ENCODE measurements around the gene RHBDD3.
"Not testable (repeated sequence)": the region's sequence is repeated elsewhere in the genome, so short reads cannot be mapped to it uniquely, and the experiment has no call there.

RHBDD3 gene

DNA sequence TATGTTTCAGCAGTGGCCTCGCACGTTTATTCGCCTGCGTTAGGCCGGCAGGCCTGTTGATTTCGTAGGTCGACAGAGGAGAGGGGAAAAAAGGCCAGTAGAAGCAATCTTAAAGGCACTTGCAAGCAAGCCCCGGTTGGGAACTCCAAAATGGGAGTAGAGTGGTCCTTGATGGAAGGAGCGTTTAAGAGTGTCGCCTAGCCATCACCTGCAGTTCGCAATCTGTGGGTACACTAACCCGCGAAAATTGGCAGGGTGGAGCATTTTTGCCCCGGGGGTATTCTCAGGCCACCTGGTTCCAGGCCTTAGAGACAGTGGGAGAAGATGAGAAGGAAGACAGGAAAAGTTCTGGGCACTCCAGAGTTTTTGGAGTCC, 1.4 kb upstream of the RHBDD3 start:
- DNase-seq, result no peak

GRCh38 chr22:29268511-29269229, 889 bp upstream of the RHBDD3 start:
- no peak for DNase-seq

DNA sequence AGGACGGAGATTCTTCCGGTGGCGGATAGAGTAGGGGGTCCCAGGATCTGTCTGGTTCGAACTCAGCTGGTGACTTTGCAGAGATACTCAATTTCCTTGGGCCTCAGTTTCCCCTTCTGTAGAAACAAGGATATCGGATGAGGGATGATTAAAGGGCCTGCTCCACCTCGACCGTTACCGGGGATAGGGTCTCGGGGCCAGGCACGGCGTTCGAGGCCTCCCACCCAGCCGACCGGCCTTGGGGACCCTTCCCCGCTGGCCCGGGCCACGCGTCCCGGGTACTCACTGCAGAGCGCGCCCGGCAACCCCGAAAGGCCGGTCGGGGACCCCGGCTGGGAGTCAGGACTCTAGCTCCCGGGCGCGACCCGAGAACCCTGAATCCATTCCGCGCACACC, 321 bp downstream of the RHBDD3 start:
- no peak for DNase-seq

GRCh38 chr22:29266564-29267461, 968 bp downstream of the RHBDD3 start:
- DNase-seq, result no peak

- no peak for DNase-seq
Measured at GRCh38 chr22:29265929-29266328, 1.9 kb downstream of the RHBDD3 start.

DNA sequence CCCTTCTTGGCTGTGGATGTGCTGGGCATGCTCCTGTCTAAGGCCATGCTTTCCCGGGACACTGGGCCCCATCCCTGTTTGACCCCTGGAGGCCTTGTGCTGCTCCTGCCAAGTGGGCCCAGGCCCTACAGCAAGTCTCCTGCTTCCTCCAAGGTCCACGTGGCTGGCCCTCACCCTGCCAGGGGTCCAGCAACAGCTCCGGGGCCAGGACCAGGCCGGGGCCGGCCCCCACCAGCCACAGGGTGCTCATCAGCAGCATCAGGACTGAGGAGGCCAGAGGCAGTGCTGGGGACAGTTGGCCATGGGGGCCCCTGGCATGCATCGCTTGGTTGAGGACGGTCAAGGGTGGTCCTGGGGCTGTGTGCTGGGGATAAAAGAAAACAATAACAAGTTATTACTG, 2.5 kb downstream of the RHBDD3 start:
- DNase-seq, result no peak

GRCh38 chr22:29263791-29264276, 3.9 kb downstream of the RHBDD3 start:
- no peak for DNase-seq

DNA sequence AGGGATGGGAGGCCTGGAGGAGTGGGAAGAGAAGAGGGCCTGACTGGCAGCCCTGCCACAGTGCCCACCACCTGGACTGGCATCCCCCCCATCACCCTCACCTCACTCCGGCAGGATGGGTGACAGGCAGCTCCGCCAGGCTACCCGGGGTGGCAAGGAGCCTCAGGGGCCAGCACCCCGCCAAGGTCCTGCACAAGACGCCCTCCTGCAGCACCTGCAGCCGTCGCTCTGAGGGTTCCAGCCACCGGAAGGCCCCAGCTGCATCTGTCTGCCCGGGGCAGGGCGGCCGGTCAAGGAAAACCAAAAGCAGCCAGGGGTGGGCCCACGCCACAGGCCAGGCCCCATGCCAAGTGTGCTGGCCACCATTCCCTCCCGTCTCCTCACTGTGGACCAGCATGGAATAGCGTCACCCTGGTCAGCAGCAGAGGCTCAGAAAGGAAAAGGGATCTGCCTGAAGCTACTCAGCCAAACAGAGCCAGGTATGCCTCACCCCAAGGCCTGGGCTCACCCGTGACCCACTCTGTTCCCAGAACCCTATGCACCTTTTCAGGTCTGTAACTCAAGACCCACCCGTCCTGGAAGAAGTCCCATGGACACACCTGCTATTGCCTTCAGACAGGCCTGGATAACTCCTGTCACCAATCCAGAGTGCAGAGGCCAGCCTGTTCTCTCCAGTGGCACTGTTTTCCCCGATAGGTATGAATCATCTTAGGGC, 7.0 kb downstream of the RHBDD3 start:
- DNase-seq, result no peak

DNA sequence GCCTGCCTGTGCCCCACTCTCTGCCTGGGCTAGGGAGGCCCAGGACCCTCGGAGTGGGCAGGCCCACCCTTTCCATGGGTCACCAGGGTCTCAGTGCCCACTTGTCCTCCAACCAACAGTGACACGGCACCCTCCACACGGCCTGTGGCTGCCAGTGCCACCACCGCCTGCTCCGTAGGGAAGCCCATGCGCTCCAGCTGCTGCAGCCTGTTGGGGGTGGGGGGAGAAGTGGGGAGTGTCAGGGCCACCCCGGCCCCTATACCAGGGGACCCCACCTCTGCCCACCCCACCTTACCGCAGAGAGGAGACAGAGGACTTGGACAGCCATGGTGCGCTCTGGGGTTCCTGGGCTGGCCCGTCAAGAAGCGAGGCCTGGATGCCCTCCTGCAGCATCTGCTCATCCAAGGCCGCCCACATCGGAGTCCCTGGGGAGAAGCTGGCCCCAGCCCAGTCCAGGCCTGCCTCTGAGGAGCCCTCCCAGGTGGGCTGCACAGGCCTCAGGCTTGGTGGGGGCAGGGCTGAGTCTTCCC, 7.7 kb downstream of the RHBDD3 start:
- no peak for DNase-seq

- no peak for DNase-seq
Measured at GRCh38 chr22:29259253-29259899, 8.4 kb downstream of the RHBDD3 start.

DNA sequence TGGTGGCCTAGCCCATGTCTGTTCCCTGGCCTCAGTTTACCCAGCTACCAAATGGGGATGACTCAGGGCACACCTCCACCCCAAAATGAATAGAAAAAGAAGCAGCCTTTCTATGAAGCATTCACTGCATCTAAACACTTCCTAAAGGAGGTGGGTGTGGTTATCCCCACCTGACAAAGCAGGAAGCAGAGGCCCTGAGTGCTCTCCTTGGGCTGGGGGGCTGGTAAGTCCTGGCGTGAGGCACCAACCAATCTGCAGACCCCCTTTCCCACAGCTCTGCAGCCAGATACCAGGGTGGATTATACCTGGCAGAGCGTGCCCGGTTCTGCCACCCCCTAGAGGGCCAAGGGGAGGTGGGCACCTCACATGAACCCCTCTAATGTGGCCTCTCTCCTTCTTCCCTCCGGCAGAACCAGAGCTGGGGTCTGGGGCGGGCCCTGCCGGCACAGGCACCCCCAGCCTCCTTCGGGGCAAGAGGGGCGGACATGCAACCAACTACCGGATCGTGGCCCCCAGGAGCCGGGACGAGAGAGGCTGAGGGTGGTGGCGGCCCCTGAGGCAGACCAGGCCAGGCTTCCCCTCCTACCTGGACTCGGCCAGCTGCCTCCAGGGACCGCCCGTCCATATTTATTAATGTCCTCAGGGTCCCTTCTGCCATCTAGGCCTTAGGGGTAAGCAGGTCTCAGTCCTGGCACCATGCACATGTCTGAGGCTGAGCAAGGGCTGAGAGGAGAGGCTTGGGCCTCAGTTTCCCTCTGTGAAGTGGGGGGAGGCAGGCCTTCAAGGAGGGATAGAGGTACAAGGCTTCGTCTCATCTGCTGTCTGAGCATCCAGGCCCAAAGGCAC, 9.2 kb downstream of the RHBDD3 start:
- no peak for DNase-seq

- no peak for DNase-seq
Measured at GRCh38 chr22:29257751-29258181, 10.0 kb downstream of the RHBDD3 start.

DNA sequence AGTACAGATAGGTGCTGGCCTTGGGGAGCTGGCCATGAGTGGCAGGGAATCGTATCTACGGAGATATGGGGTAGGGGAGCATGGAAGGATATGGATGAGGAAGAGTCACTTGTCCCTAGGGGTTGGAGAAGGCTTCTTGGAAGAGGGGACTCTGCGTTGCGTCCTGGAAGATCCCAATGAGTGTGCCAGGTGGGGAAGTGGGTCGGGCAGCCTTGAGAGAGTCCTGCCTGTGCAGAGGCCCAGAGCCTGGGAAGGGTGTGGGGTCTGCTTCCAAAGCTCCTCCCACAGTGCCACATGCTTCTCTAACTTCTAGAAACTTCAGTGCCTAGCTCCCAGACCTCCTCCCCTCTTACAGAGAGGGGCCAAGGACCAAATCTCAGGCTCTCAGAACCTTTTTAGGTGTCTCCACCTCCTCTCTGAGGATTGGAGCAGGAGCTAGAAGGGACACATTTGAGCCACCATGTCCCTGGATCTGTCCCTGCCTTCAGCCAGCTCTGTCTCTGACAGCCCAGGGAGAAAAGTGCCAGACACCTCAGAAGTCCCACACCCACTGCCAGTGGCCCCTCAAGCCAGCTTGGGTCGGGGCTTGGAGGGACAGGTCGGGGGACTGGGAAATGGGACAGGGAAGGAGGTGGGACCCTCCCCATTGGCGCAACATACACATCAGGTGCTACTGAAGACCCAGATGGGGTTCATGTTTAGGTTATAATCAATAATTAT, 11.0 kb downstream of the RHBDD3 start:
- DNase-seq, result no peak

- no peak for DNase-seq
Measured at GRCh38 chr22:29255064-29255621, 12.6 kb downstream of the RHBDD3 start.

GRCh38 chr22:29254286-29254660, 13.5 kb downstream of the RHBDD3 start:
- no peak for DNase-seq

DNA sequence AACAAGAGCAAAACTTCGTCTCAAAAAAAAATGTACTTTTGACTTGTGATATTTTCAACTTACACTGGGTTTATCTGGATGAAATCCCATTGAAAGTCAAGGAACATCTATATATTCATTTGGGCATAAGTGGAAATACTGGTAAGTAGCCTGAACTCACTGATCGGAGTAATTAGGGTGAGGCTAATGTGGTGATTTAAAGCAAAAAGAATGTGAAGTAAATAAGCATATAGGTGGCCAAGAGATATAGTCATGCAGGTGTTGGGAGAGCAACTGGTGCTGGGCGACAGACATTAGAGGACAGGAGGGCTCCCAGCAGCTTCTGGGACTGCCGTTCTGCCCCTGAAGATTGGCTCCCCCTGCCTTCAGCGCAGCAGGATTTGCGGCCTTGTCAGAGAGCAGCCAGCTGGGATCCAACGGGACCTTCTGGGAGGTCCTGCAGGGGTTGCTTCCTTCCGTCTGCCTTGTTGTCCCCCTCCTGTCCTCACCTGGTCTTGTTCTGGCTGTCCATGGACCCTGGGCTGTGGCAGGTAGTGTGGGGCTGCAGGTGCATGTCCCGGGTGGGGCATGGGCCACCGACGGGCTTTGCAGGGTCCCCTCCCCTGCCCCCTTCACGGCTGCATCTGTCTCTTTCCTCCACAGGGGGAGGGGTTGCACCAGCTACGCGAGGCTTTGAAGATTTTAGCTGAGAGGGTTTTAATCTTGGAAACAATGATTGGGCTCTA, 14.1 kb downstream of the RHBDD3 start:
- DNase-seq, result no peak

DNA sequence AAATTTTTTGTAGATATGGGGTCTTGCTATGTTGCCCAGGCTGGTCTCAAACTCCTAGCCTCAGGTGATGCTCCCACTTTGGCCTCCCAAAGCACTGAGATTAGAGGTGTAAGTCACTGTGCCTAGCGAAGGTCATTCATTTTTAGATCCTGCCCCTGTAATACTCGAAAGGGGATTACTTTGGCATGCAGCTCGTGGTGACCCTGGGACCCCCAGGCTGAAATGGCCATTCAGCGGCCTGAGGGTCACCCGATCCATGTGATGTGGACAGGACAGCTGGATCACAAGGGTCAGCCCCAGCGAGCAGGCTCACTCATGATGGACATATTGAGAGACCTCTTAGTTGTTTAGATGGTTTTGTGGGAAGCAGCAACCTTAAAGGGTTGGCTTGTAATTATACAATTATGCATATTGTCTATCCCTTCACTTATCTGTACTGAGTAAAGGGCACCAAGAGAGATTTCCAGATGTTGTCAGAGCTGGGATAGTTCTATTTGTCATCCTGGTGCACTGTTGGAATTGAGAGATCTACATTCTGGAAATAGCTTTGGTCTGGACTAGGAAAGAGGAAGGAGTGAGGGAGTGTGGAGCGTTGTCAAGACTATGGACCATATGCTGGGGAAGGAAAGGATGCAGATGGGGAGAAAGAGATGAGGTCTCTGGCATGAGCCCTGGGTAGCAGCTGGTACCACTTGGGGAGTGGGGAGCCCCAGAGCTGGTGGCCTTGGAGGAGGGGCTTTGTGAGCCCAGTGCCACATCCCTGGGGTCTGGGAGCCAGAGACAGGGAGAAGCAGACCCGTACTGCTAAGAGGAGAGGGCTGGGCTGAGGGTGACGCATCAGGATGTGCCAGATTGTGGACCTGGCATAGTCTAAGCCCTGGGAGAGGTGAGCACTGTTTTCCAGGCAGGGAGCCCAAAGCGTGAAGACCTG, 15.5 kb downstream of the RHBDD3 start:
- no peak for DNase-seq

GRCh38 chr22:29251265-29251664, 16.5 kb downstream of the RHBDD3 start:
- DNase-seq, result no peak

DNA sequence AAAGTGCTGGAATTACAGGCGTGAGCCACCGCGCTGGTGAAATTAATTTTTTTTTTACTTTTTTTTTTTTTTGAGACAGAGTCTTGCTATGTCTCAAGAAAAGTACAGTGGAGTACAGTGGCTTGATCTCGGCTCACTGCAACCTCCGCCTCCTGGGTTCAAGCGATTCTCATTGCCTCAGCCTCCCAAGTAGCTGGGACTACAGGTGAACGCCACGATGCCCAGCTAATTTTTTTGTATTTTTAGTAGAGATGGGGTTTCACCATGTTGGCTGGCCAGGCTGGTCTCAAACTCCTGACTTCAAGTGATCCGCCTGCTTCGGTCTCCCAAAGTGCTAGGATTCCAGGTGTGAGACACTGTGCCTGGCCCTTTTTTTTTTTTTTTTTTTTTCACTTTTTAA, 19.9 kb downstream of the RHBDD3 start:
- DNase-seq, result not testable (repeated sequence)

Data from activated CD4-positive, alpha-beta T cell treated with anti-CD3 and anti-CD28 coated beads for 1 hour (primary cell).